Activated B cell treated with CpG ODN at 0.5 μM for 24 hours (primary cell): ENCODE data around the gene MTCH2. TPM values are rescaled to one million over a fixed set of nuclear protein-coding genes. Genes with fewer than 3 reads are reported as not detected.

Source experiments
- ATAC-seq: fragments of 200-7000 bp; cut with Tn5 transposase; one replicate; pipeline ENCODE4 v1.10.0; 2021; ENCODE audit warnings: low read depth, mild to moderate bottlenecking, moderate library complexity
- CTCF ChIA-PET: fragments of 350-600 bp; sonication (Branson Sonifier 250); formaldehyde crosslinking; loops from one replicate; lab custom pipeline; 2021; ENCODE audit warnings: antibody characterized with exemption; lab: Charles Lee
- POLR2A ChIA-PET: fragments of 350-600 bp; sonication (Branson Sonifier 250); formaldehyde crosslinking; loops from one replicate; lab custom pipeline; 2021; ENCODE audit warnings: antibody characterized with exemption; lab: Charles Lee
- DNase-seq: peaks from one replicate; pipeline ENCODE4 v3.0.0; 2022
- H3K27ac Mint-ChIP-seq: one replicate; pipeline ENCODE4 v1.8.0; 2020; ENCODE audit warnings: mixed read lengths
- H3K27me3 Mint-ChIP-seq: one replicate; pipeline ENCODE4 v1.8.0; 2021; ENCODE audit warnings: mixed read lengths
- H3K36me3 Mint-ChIP-seq: one replicate; pipeline ENCODE4 v1.8.0; 2021; ENCODE audit warnings: low read depth, mixed read lengths
- H3K4me1 Mint-ChIP-seq: one replicate; pipeline ENCODE4 v1.8.0; 2021; ENCODE audit warnings: mixed read lengths
- H3K4me3 Mint-ChIP-seq: one replicate; pipeline ENCODE4 v1.8.0; 2020; ENCODE audit warnings: mild to moderate bottlenecking, mixed read lengths
- H3K9me3 Mint-ChIP-seq: one replicate; pipeline ENCODE4 v1.8.0; 2020; ENCODE audit warnings: mixed read lengths
- CTCF ChIP-seq: fragments of 200-600 bp; IDR thresholded peaks from one replicate; pipeline ENCODE4 v1.8.0; 2022; ENCODE audit warnings: antibody characterized with exemption, mild to moderate bottlenecking
- intact Hi-C: fragments of 100-400 bp; cut with micrococcal nuclease; formaldehyde crosslinking; loops from one replicate; pipeline ENCODE4 v1.15.1; 2024
- total RNA-seq: library from RNA; stranded (reverse); gene quantifications from 2 replicates; pipeline ENCODE4 v1.2.3, GENCODE V29; 2022

Gene MTCH2
- total RNA-seq, 1 donor from 2014 or later = 73.3 TPM

GRCh38 chr11:47592970-47593369 lies 49.4 kb downstream of the MTCH2 start:
- Mint-ChIP-seq H3K27me3 (peaks cover 32% of the 10 kb centered on the region), H3K9me3 (no peaks in the 10 kb centered on the region), H3K36me3 (no peaks in the 10 kb centered on the region), H3K27ac (no peak overlapping the region), H3K4me1 (peaks cover 17% of the 10 kb centered on the region), H3K4me3 (no peak overlapping the region)
- CTCF ChIA-PET = no interaction called here
- POLR2A ChIA-PET = interaction anchor here (0.6 kb wide), 1 partner anchor 9 kb away, joined by 8 read pairs; no protein-coding TSS in a partner anchor
- intact Hi-C loops = no loop called here
- ATAC-seq = no peak
- no peak for TF ChIP-seq CTCF
- no peak for DNase-seq

GRCh38 chr11:47592251-47592650 lies 50.1 kb downstream of the MTCH2 start:
- CTCF ChIA-PET = no interaction called here
- POLR2A ChIA-PET = interaction anchor here (0.6 kb wide), 1 partner anchor 968 kb away, joined by 3 read pairs; no protein-coding TSS in a partner anchor

GRCh38 chr11:47591764-47592163 lies 50.6 kb downstream of the MTCH2 start:
- ATAC-seq = no peak
- no peaks in the 10 kb centered on the region for H3K9me3 Mint-ChIP-seq
- H3K36me3 Mint-ChIP-seq = no peaks in the 10 kb centered on the region
- POLR2A ChIA-PET = interaction anchor here (0.6 kb wide), 1 partner anchor 968 kb away, joined by 3 read pairs; no protein-coding TSS in a partner anchor
- H3K27me3 Mint-ChIP-seq = peaks cover 32% of the 10 kb centered on the region
- intact Hi-C loops = no loop called here
- H3K27ac Mint-ChIP-seq = no peak overlapping the region
- CTCF ChIA-PET = no interaction called here
- DNase-seq = no peak
- H3K4me1 Mint-ChIP-seq = peaks cover 17% of the 10 kb centered on the region
- TF ChIP-seq CTCF = no peak
- no peak overlapping the region for H3K4me3 Mint-ChIP-seq

More at GRCh38 chr11:47592251-47592650, 50.1 kb downstream of the MTCH2 start:
- Mint-ChIP-seq H3K4me1 (peaks cover 17% of the 10 kb centered on the region), H3K36me3 (no peaks in the 10 kb centered on the region), H3K4me3 (no peak overlapping the region), H3K27ac (no peak overlapping the region), H3K9me3 (no peaks in the 10 kb centered on the region), H3K27me3 (peaks cover 32% of the 10 kb centered on the region)
- no peak for ATAC-seq
- TF ChIP-seq CTCF = no peak
- intact Hi-C loops = no loop called here
- no peak for DNase-seq

- CTCF ChIA-PET = no interaction called here
Observed at GRCh38 chr11:47589977-47590861, 52.1 kb downstream of the MTCH2 start.

More at GRCh38 chr11:47589977-47590861, 52.1 kb downstream of the MTCH2 start:
- H3K36me3 Mint-ChIP-seq = no peaks in the 10 kb centered on the region
- peaks cover 24% of the 10 kb centered on the region for H3K27me3 Mint-ChIP-seq
- H3K4me3 Mint-ChIP-seq = no peak overlapping the region
- peaks cover 17% of the 10 kb centered on the region for H3K4me1 Mint-ChIP-seq
- no peak for DNase-seq
- ATAC-seq = no peak
- intact Hi-C loops = no loop called here
- H3K9me3 Mint-ChIP-seq = no peaks in the 10 kb centered on the region
- TF ChIP-seq CTCF = no peak
- H3K27ac Mint-ChIP-seq = no peak overlapping the region
- POLR2A ChIA-PET = no interaction called here
